NB4 (cell line): ENCODE measurements around the gene TEDC1.

Experiments used
- DNase-seq: peaks from one replicate; pipeline ENCODE4 v3.0.0; 2010; ENCODE audit warnings: low read depth
- H3K4me3 ChIP-seq: one replicate; pipeline ENCODE4 v1.5.1; 2011; ENCODE audit warnings: mild to moderate bottlenecking, low read depth, low read length, moderate library complexity
- MYC ChIP-seq: IDR thresholded peaks from 2 replicates; pipeline ENCODE4 v1.6.1; 2011; ENCODE audit warnings: low read depth, low read length
- POLR2A ChIP-seq: IDR thresholded peaks from 2 replicates; pipeline ENCODE4 v1.6.1; 2011; ENCODE audit warnings: mild to moderate bottlenecking; ENCODE audit not compliant: insufficient read length; ENCODE audit errors: extremely low read depth
- TF ChIP-seq, protein P1 (sequence below): IDR thresholded peaks from 2 replicates; pipeline ENCODE4 v1.6.1; 2011; ENCODE audit warnings: low read depth, low read length
- TF ChIP-seq, protein P2 (sequence below): IDR thresholded peaks from one replicate; pipeline ENCODE4 v1.5.1; 2012; ENCODE audit warnings: low read depth, low read length

TEDC1 gene

DNA sequence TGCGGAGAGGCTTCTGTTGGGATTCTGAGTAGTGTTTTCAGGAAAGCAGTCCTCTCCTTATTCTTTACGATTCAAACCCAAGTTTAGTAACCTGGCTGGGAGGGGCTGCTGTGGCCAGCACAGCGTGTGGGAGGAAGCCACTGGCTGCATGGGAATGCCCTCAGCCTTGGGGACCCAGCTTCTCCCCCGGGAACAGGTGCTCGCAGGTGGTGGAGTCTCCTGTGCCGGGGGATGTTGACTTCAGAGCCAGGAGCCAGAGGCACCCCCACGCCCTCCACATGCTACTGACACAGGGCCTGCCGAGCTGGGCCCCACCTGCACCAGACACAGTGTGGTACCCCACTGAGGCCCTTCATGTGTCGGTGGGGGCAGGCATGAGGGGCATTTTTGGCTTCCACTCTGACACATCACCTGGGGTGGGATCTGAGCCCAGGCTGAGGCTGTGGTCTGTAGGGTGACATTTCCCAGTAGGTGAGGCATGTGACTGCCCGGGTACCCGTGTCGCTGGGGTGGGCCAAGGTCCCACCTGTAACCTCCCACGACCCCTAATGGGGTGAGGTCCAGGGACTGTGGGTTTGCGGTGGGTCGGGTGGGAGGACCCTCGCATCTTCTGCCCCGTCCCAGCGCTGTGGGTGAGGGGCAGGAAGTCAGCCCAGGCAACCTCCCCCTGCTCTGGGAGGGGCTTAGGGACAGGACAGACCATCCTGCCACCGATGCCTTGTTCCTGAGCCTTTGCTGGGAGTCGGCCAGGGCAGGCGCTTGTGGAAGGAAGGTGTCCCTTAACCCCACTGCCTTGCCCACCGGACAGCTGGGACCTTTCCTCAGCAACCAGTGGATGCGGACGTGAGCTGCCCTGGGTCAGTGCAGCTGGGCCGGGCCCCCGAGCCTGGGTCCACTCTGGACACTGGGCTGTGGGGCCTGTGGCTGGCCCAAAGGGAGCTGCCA is 44.9 kb upstream of the TEDC1 start:
- no peak for DNase-seq
- H3K4me3 ChIP-seq = no peak overlapping the region
- TF ChIP-seq, protein P1, sequence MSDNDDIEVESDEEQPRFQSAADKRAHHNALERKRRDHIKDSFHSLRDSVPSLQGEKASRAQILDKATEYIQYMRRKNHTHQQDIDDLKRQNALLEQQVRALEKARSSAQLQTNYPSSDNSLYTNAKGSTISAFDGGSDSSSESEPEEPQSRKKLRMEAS = no peak
- TF ChIP-seq POLR2A = no peak
- TF ChIP-seq, protein P2, sequence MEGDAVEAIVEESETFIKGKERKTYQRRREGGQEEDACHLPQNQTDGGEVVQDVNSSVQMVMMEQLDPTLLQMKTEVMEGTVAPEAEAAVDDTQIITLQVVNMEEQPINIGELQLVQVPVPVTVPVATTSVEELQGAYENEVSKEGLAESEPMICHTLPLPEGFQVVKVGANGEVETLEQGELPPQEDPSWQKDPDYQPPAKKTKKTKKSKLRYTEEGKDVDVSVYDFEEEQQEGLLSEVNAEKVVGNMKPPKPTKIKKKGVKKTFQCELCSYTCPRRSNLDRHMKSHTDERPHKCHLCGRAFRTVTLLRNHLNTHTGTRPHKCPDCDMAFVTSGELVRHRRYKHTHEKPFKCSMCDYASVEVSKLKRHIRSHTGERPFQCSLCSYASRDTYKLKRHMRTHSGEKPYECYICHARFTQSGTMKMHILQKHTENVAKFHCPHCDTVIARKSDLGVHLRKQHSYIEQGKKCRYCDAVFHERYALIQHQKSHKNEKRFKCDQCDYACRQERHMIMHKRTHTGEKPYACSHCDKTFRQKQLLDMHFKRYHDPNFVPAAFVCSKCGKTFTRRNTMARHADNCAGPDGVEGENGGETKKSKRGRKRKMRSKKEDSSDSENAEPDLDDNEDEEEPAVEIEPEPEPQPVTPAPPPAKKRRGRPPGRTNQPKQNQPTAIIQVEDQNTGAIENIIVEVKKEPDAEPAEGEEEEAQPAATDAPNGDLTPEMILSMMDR = no peak
- no peak for TF ChIP-seq MYC

DNA sequence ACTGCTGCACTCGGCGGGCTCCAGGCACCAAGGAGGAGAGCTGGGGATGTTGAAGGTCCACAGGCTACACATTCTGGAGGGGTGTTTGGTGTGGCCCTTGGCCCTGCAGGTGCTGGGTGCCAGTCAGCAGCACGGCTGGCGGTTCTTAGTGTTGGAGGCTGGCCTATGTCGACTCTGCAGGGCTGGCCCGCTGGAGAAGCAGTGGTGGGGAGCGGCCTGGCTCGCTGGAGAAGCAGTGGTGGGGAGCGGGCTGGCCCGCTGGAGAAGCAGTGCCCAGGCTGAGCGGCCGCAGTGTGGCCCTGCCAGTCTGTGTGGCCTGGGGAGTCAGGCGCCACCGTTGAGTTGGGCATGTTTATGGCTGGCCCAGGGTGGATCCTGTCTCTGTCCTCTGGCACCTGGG is 44.1 kb upstream of the TEDC1 start:
- H3K4me3 ChIP-seq = no peak overlapping the region
- TF ChIP-seq POLR2A = no peak
- TF ChIP-seq MYC = no peak
- TF ChIP-seq, protein P2 = no peak
- no peak for DNase-seq

DNA sequence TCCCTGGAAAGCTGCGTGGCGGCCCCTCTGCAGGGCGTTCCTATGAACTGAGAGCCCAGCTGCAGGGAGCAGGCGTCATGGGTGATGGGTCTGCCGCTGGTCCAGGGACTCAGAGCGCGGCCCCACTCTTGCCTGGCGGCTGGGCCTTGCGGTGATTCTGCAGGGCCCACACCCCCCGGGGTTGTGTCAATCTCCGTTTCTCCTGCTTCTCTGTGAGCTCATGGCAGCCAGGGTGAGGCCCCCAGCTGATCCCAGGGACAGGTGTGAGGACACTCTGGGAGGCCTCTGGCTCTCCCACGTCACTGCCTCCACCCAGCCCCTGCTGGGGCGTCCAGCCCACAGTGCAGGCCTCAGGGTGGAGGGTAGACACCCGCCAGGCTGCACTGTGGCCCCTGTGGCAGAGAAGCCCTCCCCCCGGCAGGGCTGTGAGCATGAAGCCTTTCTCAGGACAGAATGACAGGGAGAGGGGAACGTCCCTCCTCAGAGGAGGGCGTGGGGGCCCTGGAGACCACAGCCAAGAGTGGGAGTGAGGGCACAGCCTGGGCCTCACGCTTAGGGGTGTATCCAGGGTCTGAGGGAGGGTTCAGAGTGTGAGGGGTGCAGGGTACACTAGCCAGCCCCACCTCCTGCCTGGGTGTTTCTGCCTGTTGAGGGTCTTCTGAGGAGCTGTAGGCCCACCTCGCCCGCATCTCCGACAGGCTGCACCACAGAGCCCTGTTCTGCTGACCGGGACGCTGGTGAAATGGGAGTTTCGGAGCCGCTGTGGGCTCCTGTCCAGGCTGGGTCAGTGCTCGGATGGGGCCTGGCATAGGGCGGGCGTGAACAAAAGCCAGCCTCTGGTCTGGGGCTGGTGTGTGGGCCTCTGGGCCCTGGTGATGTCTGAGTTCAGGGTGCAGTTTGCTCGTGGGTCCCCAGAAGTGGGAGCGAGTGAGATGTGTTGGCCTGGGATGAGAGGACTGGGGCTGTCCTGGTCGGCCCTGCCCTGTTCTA is 43.1 kb upstream of the TEDC1 start:
- TF ChIP-seq POLR2A = no peak
- TF ChIP-seq, protein P2 = no peak
- TF ChIP-seq, protein P1 = no peak
- no peak for TF ChIP-seq MYC
- DNase-seq = no peak
- H3K4me3 ChIP-seq = no peak overlapping the region

DNA sequence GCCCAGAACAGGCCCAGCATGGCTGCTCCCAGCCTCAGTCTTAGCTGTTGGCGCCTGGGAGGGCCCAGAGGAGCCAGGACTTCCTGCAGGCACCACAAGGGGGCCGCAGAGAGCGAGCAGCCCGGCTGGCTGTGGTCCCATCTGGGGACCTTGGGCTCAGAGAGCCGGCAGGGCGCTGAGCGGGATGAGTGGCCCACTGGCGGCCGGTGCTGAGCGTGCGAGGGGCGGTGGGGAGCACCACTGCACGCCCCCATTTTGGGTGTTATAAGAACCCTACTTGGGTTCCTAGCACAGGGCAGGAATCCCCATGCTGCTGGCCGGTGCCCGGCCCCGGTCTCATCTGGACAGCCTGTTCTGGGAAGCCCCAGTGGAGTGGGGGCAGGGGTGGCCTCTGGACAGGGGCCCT is 42.3 kb upstream of the TEDC1 start:
- TF ChIP-seq, protein P2 = peak; percentile 51
- no peak for TF ChIP-seq MYC
- peak; percentile 53 for DNase-seq
- H3K4me3 ChIP-seq = no peak overlapping the region

DNA sequence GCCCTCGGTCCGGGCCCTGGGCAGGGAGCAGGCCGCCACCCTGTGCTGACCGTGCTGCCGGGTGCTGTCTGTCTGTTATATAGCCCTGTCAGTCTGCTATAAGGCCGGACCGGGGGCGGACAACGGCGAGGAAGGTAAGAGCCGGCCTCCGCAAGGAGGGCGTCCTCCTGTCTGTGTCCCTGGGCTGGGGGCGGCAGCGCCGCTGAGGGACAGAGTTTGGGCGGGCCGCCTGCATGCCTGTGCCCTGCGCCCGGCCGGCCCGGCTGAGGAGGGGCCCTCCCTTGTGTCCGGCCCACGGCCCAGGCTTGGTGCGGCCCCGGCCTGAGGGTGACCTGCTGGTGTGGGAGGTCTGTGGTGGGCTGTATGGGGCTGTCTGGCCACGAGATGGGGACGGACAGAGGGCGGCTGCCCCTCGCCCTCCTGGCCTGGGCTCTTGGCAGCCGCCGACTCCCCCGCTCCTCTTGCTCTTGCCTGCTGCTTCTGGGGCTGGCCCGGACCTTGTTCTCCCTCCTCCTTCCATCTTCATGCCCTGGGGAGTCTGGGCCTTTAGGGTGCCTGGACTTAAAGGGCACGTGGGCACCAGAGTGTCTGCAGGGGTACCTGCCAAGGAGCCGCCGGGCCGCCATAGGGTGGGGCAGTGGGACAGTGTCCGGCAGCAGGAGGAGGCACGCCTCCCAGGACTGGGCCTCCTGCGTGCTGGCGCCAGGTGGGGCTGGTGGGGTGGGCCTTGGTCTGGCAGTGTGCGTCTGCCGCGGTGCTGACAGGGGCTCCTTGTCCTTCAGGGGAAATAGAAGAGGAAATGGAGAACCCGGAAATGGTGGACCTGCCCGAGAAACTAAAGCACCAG is 41.5 kb upstream of the TEDC1 start:
- TF ChIP-seq POLR2A (no peak), MYC (no peak)
- TF ChIP-seq, protein P1 = no peak
- TF ChIP-seq, protein P2 = no peak
- DNase-seq = no peak
- H3K4me3 ChIP-seq = no peak overlapping the region
